ENCODE results near the gene MAPK1IP1L.

The MAPK1IP1L gene

DNA sequence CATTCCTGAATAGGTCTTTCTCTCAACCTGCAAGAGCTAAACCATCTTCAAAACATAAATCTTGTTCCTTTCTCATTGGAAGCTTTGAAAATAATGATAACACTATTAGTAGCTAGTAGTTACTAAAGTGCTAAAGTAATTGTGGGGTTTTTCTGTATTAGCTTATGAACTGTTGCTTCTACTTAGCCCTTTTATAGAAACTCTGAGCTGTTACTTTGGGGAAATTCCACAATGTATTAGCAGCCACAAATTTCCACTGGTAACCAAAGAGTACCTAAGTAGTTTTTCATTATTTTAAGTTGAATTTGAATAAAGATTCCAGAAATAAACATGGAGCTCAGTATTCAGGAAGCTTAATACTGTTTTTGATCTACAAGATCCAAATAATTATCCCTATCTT is 6.4 kb upstream of the MAPK1IP1L start:
- H3K27me3 ChIP-seq (ENCODE audit: insufficient read depth, insufficient read length): no peaks in the 10 kb centered on the region
- H3K4me1 ChIP-seq (ENCODE audit: insufficient read depth, insufficient read length): no peaks in the 10 kb centered on the region
- no peaks in the 10 kb centered on the region for H3K9me3 ChIP-seq (ENCODE audit: insufficient read depth, low read length)
- DNase-seq (ENCODE audit: low read depth, low spot score): no peak
- TF ChIP-seq YY1 (IDR thresholded peaks at IDR 0.05; ENCODE audit: insufficient read depth, insufficient read length) (no peak), ZNF274 (IDR thresholded peaks at IDR 0.05; ENCODE audit: low read depth, low read length) (no peak), SUZ12 (IDR thresholded peaks at IDR 0.05; ENCODE audit: extremely low read depth, insufficient read depth, insufficient read length) (no peak)
- peaks cover 21% of the 10 kb centered on the region for H3K36me3 ChIP-seq (ENCODE audit: insufficient read depth, insufficient read length, low read length)
- H3K4me3 ChIP-seq (ENCODE audit: insufficient read length, low read depth): no peak overlapping the region
- H3K9ac ChIP-seq (ENCODE audit: insufficient read length, low read depth): no peak overlapping the region

DNA sequence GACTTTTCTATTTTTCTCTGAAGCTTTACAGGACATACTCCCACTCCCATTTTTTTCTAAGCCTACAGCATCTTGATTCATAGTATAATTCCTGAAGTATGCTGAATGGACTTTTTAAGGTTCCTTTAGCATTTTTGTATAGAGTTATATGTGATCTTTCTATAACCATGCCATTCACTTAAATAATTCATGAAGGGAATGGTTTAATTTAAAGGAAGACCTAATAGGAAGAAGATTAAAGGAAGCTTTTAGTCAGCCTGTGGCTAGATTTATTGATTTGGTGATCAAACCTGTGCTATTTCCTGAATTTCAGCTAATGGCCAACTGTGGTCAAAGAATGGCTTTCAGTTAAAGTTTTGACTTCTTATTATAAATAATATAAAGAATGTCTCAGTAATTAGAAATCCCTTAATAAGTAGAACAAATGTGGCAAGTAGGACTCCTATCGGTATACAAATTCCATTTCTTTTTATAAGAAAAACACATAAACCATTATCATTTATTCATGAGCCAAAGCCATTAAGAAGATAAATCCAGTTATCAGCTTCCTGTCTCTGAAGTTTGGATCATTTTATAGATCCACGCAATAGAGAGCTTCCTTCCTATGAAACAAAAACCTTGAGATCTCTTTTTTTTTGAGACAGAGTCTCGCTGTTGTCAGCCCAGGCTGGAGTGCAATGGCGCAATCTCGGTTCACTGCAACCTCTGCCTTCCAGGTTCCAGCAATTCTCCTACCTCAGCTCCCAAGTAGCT is 4.0 kb upstream of the MAPK1IP1L start:
- no peaks in the 10 kb centered on the region for H3K27me3 ChIP-seq (ENCODE audit: insufficient read depth, insufficient read length)
- no peak overlapping the region for H3K9ac ChIP-seq (ENCODE audit: insufficient read length, low read depth)
- no peak for DNase-seq (ENCODE audit: low read depth, low spot score)
- H3K4me1 ChIP-seq (ENCODE audit: insufficient read depth, insufficient read length): no peaks in the 10 kb centered on the region
- H3K36me3 ChIP-seq (ENCODE audit: insufficient read depth, insufficient read length, low read length): peaks cover 18% of the 10 kb centered on the region
- H3K4me3 ChIP-seq (ENCODE audit: insufficient read length, low read depth): no peak overlapping the region
- H3K9me3 ChIP-seq (ENCODE audit: insufficient read depth, low read length): no peaks in the 10 kb centered on the region
- no peak for TF ChIP-seq SUZ12 (IDR thresholded peaks at IDR 0.05; ENCODE audit: extremely low read depth, insufficient read depth, insufficient read length)

DNA sequence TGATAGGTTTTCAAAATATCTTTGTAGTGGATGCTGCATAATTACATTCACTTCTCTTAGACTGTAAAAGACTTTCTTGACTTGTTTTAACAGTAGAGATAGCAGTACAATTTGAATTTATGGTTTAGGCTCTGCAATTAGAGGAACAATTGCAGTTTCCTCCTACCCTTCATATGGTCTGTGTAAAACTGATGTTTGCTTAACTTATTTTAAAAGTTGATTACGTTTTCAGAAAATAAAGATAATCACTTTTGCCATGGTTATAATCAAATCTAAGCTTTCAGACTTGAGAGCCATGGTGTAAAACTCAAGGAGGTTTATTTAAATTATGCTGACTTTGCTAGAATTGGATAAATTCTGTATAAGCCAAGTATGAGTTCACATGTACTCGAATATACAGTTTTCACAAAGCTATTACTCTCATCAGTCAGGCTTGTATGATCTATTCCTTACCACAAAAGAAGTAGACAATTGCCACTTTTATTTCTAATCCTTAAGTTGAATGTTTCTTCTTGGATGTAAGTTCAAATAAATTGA is 2.5 kb upstream of the MAPK1IP1L start:
- peaks cover 15% of the 10 kb centered on the region for H3K36me3 ChIP-seq (ENCODE audit: insufficient read depth, insufficient read length, low read length)
- no peaks in the 10 kb centered on the region for H3K27me3 ChIP-seq (ENCODE audit: insufficient read depth, insufficient read length)
- no peaks in the 10 kb centered on the region for H3K9me3 ChIP-seq (ENCODE audit: insufficient read depth, low read length)
- no peak overlapping the region for H3K9ac ChIP-seq (ENCODE audit: insufficient read length, low read depth)
- DNase-seq (ENCODE audit: low read depth, low spot score): no peak
- H3K4me1 ChIP-seq (ENCODE audit: insufficient read depth, insufficient read length): no peaks in the 10 kb centered on the region
- no peak overlapping the region for H3K4me3 ChIP-seq (ENCODE audit: insufficient read length, low read depth)
- no peak for TF ChIP-seq YY1 (IDR thresholded peaks at IDR 0.05; ENCODE audit: insufficient read depth, insufficient read length)
- TF ChIP-seq ZNF274 (IDR thresholded peaks at IDR 0.05; ENCODE audit: low read depth, low read length): no peak
- TF ChIP-seq SUZ12 (IDR thresholded peaks at IDR 0.05; ENCODE audit: extremely low read depth, insufficient read depth, insufficient read length): no peak

DNA sequence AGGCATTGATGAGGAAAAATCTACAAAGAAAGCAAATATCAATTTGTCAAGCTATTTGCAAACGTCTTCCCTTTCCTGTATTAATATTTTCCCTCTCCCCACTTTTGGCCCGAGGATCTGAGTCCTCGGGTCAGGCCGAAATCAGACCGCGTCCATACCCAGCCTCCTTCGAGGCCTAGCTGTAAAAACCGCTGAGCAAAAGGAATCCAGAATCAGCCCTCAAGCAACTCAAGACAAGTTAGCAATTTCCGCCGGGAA is 353 bp upstream of the MAPK1IP1L start:
- H3K27me3 ChIP-seq (ENCODE audit: insufficient read depth, insufficient read length): no peaks in the 10 kb centered on the region
- H3K9me3 ChIP-seq (ENCODE audit: insufficient read depth, low read length): no peaks in the 10 kb centered on the region
- no peak for DNase-seq (ENCODE audit: low read depth, low spot score)
- H3K4me1 ChIP-seq (ENCODE audit: insufficient read depth, insufficient read length): no peaks in the 10 kb centered on the region
- H3K9ac ChIP-seq (ENCODE audit: insufficient read length, low read depth): peak overlapping the region; percentile 87
- peak overlapping the region; percentile 99 for H3K4me3 ChIP-seq (ENCODE audit: insufficient read length, low read depth)
- TF ChIP-seq ZNF274 (IDR thresholded peaks at IDR 0.05; ENCODE audit: low read depth, low read length): no peak
- no peak for TF ChIP-seq YY1 (IDR thresholded peaks at IDR 0.05; ENCODE audit: insufficient read depth, insufficient read length)
- TF ChIP-seq SUZ12 (IDR thresholded peaks at IDR 0.05; ENCODE audit: extremely low read depth, insufficient read depth, insufficient read length): no peak
- peaks cover 28% of the 10 kb centered on the region for H3K36me3 ChIP-seq (ENCODE audit: insufficient read depth, insufficient read length, low read length)

DNA sequence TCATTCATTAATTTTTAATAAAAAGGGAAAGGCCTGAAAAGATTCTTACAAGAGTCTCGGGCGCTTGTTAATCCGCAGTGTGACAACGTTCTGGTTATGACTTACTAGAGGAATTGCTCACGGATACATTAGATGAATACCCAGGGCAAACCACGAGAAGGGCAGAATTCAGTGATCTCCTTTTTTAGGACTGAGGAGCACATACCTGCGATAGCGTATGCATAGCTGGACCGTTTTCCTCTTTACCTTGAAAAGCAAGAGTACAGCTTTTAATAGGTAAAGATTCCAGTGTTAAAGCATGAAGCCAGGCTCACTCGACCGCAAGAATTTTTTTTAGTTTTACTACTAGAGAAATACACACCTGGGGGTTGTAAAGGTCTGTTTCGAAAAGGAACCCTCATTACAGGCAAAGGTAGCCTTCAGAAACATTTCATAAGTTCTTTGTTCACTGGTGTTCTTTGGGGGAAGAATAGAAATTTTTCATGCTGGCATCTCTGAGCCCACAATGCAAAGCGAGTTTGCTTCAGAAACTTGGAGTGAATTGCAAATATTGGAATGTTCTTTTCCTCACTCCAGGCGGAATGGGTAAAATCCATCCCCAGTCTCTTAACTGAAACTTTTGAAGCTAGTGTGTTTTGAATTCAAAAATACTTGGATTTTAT is 953 bp downstream of the MAPK1IP1L start:
- Histone ChIP-seq H3K27me3 (ENCODE audit: insufficient read depth, insufficient read length) (no peaks in the 10 kb centered on the region), H3K36me3 (ENCODE audit: insufficient read depth, insufficient read length, low read length) (peaks cover 36% of the 10 kb centered on the region), H3K4me1 (ENCODE audit: insufficient read depth, insufficient read length) (no peaks in the 10 kb centered on the region), H3K4me3 (ENCODE audit: insufficient read length, low read depth) (peak overlapping the region; percentile 99), H3K9ac (ENCODE audit: insufficient read length, low read depth) (peak overlapping the region; percentile 99), H3K9me3 (ENCODE audit: insufficient read depth, low read length) (no peaks in the 10 kb centered on the region)
- no peak for DNase-seq (ENCODE audit: low read depth, low spot score)
- TF ChIP-seq ZNF274 (IDR thresholded peaks at IDR 0.05; ENCODE audit: low read depth, low read length): no peak
- TF ChIP-seq SUZ12 (IDR thresholded peaks at IDR 0.05; ENCODE audit: extremely low read depth, insufficient read depth, insufficient read length): no peak
- no peak for TF ChIP-seq YY1 (IDR thresholded peaks at IDR 0.05; ENCODE audit: insufficient read depth, insufficient read length)

DNA sequence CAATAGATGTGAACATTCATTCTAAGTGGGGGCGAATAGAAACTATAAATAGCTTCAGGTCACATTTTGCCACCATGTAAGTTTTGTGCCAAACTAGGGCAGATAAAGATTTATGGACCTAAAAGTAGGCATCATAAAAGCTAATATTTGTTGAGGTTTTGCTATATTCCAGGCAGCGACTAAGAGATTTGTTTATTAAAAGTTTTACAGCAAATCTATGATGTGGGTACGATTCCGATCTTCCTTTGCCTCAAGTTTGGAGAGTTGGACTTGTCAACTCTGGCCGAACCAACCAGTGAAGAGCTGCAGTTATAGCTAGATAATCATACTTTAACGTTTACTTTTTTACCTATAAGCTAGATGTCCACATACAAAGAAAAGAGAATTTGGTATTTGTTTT is 1.6 kb downstream of the MAPK1IP1L start:
- no peak for DNase-seq (ENCODE audit: low read depth, low spot score)
- Histone ChIP-seq H3K4me1 (ENCODE audit: insufficient read depth, insufficient read length) (no peaks in the 10 kb centered on the region), H3K27me3 (ENCODE audit: insufficient read depth, insufficient read length) (no peaks in the 10 kb centered on the region), H3K4me3 (ENCODE audit: insufficient read length, low read depth) (peak overlapping the region; percentile 99), H3K36me3 (ENCODE audit: insufficient read depth, insufficient read length, low read length) (peaks cover 40% of the 10 kb centered on the region), H3K9ac (ENCODE audit: insufficient read length, low read depth) (peak overlapping the region; percentile 99), H3K9me3 (ENCODE audit: insufficient read depth, low read length) (no peaks in the 10 kb centered on the region)
- TF ChIP-seq SUZ12 (IDR thresholded peaks at IDR 0.05; ENCODE audit: extremely low read depth, insufficient read depth, insufficient read length): no peak

DNA sequence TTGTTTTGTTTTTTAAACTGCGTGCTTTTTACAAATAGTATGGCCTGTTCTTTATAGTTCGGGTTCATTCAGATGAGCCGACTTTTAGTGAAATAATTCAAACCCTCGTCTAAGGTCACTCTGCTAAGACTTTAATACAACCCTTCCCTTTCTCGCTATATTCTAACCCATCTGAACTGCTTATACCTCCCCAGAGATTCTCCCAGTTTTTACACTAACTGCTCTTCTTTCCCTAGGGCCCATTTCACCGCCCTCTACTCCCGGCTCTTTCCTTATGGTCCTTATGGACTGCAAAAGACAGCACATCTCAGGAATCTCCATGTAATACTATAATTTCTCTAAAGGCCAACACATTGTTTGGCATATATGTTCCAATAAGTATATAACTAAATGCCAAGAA is 2.1 kb downstream of the MAPK1IP1L start:
- H3K4me1 ChIP-seq (ENCODE audit: insufficient read depth, insufficient read length): no peaks in the 10 kb centered on the region
- no peaks in the 10 kb centered on the region for H3K9me3 ChIP-seq (ENCODE audit: insufficient read depth, low read length)
- H3K4me3 ChIP-seq (ENCODE audit: insufficient read length, low read depth): no peak overlapping the region
- DNase-seq (ENCODE audit: low read depth, low spot score): no peak
- H3K27me3 ChIP-seq (ENCODE audit: insufficient read depth, insufficient read length): no peaks in the 10 kb centered on the region
- no peak for TF ChIP-seq SUZ12 (IDR thresholded peaks at IDR 0.05; ENCODE audit: extremely low read depth, insufficient read depth, insufficient read length)
- no peak for TF ChIP-seq ZNF274 (IDR thresholded peaks at IDR 0.05; ENCODE audit: low read depth, low read length)
- TF ChIP-seq YY1 (IDR thresholded peaks at IDR 0.05; ENCODE audit: insufficient read depth, insufficient read length): no peak
- H3K9ac ChIP-seq (ENCODE audit: insufficient read length, low read depth): no peak overlapping the region
- peaks cover 45% of the 10 kb centered on the region for H3K36me3 ChIP-seq (ENCODE audit: insufficient read depth, insufficient read length, low read length)

Data from NT2/D1 (cell line).